ENCODE measurements around the gene LRRC53. TPM values are rescaled to one million over a fixed set of nuclear protein-coding genes. Genes with fewer than 3 reads are reported as not detected.

LRRC53 gene
- total and polyA plus RNA-seq, 2 of the 4 experiments (the other 2 are of a cell fraction), result not detected

DNA sequence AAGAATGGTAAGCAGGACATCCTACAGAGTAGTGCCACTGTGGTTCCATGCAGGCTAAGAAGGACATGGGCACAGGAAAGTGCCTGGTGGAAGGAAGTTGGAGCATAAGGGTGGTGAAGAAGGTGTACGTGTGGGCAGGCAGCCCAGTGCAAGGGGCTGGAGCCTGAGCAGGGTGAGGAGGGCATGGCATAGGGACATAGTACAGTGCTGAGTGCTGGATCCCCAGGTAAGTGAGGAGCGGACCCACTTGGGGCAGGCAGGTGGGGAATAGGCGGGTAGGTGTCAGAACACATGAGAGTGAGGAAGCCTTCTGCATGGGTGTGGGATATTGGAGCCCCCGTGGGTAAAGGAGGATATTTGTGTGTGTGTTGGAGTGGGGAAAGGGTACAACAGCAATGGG, 15.7 kb upstream of the LRRC53 start:
- no peak overlapping the region for H3K9ac ChIP-seq (ENCODE audit: low read depth, low read length)
- no peaks in the 10 kb centered on the region for H3K4me1 ChIP-seq (ENCODE audit: control insufficient read depth, insufficient read depth, low read length)
- H3K4me3 ChIP-seq (ENCODE audit: insufficient read depth, low read depth, low read length), result no peak overlapping the region
- no peak overlapping the region for H3K14ac ChIP-seq (replicated peaks; ENCODE audit: low read depth, low read length)
- CTCF ChIA-PET, result no interaction called here
- no peak overlapping the region for H4K5ac ChIP-seq (ENCODE audit: low read depth, low read length)
- no peaks in the 10 kb centered on the region for H3K9me1 ChIP-seq (ENCODE audit: insufficient read depth, low read length)
- no peaks in the 10 kb centered on the region for H3K79me1 ChIP-seq (ENCODE audit: low read depth in 1 of 2, low read length in 2 of 2)
- H3K4ac ChIP-seq (ENCODE audit: low read depth, low read length), result no peak overlapping the region
- BruUV-seq (replicated peaks), result no TSS peak
- H3K9me3 ChIP-seq (ENCODE audit: control insufficient read depth, insufficient read depth, low read length), result no peaks in the 10 kb centered on the region; the same call in 1 of the 2 replicates
- H4K91ac ChIP-seq (ENCODE audit: insufficient read depth, low read depth, low read length), result no peak overlapping the region
- H4K8ac ChIP-seq (ENCODE audit: low read depth in 2 of 2, low read length in 2 of 2), result no peak overlapping the region
- no peak overlapping the region for H2AFZ ChIP-seq (replicated peaks; ENCODE audit: low read length, poor library complexity)
- H4K20me1 ChIP-seq (ENCODE audit: insufficient read depth, low read length), result no peaks in the 10 kb centered on the region
- H3K56ac ChIP-seq (ENCODE audit: extremely low read depth, insufficient read depth, low read length), result no peak overlapping the region
- ATAC-seq (ENCODE audit: low read depth) (no peak), DNase-seq (no peak)
- H2BK120ac ChIP-seq (ENCODE audit: low read depth, low read length), result no peak overlapping the region
- no peaks in the 10 kb centered on the region for H3K27me3 ChIP-seq (ENCODE audit: control insufficient read depth, insufficient read depth, low read length)
- no peak overlapping the region for H3K23ac ChIP-seq (ENCODE audit: low read depth, low read length)
- no peak overlapping the region for H2BK5ac ChIP-seq (ENCODE audit: low read depth, low read length, poor library complexity, severe bottlenecking)
- POLR2A ChIA-PET (ENCODE audit: unreplicated experiment), result no interaction called here
- H3K4me2 ChIP-seq (ENCODE audit: low read depth, low read length), result no peak overlapping the region
- dilution Hi-C loops (cut with HindIII; ENCODE audit: low sequenced_read_pairs, unreplicated experiment), result no loop called here
- in situ Hi-C loops (cut with MboI; ENCODE audit: low sequenced_read_pairs), result no loop called here
- intact Hi-C loops (cut with micrococcal nuclease), result no loop called here
- no peak overlapping the region for H2BK20ac ChIP-seq (ENCODE audit: low read depth, low read length)
- H2AK5ac ChIP-seq (ENCODE audit: low read depth, low read length), result no peak overlapping the region
- no peak overlapping the region for H3K27ac ChIP-seq (ENCODE audit: insufficient read depth, low read length)
- H3K36me3 ChIP-seq (ENCODE audit: control insufficient read depth, insufficient read depth, low read length), result no peaks in the 10 kb centered on the region
- WGBS, 2 experiments (ENCODE audit: extremely low coverage in 2 of 2, insufficient read length in 1 of 2), result 52% methylated on average over 3 of the region's 4 CpGs; no CpG with 5 or more reads in 1 of the 2 experiments
- H2BK15ac ChIP-seq (ENCODE audit: low read depth, low read length), result no peak overlapping the region
- no peak overlapping the region for H3K18ac ChIP-seq (ENCODE audit: low read depth, low read length)
- H2AK9ac ChIP-seq (replicated peaks; ENCODE audit: low read depth, low read length, poor library complexity), result no peak overlapping the region
- TF ChIP-seq RAD21 (IDR thresholded peaks at IDR 0.05; ENCODE audit: low read length) (no peak), BHLHE40 (IDR thresholded peaks at IDR 0.05; ENCODE audit: low read depth, low read length) (no peak), RCOR1 (IDR thresholded peaks at IDR 0.05; ENCODE audit: insufficient replicate concordance, low read length) (no peak), MAFK (IDR thresholded peaks at IDR 0.05; ENCODE audit: low read depth, low read length) (no peak), SMC3 (IDR thresholded peaks at IDR 0.05; ENCODE audit: low read depth, low read length) (no peak), CTCF (conservative IDR thresholded peaks at IDR 0.05; ENCODE audit: low read depth, low read length) (no peak), MAZ (IDR thresholded peaks at IDR 0.05; ENCODE audit: borderline replicate concordance, low read depth, low read length) (no peak), RFX5 (IDR thresholded peaks at IDR 0.05; ENCODE audit: low read depth, low read length) (no peak), FOS (IDR thresholded peaks at IDR 0.05; ENCODE audit: low read depth, low read length) (no peak), NFE2L2 (IDR thresholded peaks at IDR 0.05; ENCODE audit: low read depth, low read length) (no peak), CEBPB (IDR thresholded peaks at IDR 0.05; ENCODE audit: low read depth, low read length) (no peak), POLR2A (IDR thresholded peaks at IDR 0.05; ENCODE audit: low read depth, low read length) (no peak)
- TF ChIP-seq, protein P1, sequence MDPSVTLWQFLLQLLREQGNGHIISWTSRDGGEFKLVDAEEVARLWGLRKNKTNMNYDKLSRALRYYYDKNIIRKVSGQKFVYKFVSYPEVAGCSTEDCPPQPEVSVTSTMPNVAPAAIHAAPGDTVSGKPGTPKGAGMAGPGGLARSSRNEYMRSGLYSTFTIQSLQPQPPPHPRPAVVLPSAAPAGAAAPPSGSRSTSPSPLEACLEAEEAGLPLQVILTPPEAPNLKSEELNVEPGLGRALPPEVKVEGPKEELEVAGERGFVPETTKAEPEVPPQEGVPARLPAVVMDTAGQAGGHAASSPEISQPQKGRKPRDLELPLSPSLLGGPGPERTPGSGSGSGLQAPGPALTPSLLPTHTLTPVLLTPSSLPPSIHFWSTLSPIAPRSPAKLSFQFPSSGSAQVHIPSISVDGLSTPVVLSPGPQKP (IDR thresholded peaks at IDR 0.05; ENCODE audit: borderline replicate concordance, low read depth, low read length), result no peak
